Keratinocyte (primary cell): ENCODE data around the gene FOXN1. TPM values are rescaled to one million over a fixed set of nuclear protein-coding genes. Genes with fewer than 3 reads are reported as not detected.

ENCODE experiments used
- DNase-seq: peaks from one replicate; pipeline ENCODE4 v3.0.0-alpha.2; 2011; ENCODE audit warnings: low read depth, missing footprints, low spot score
- FAIRE-seq: peaks from 2 replicates; lab custom pipeline; 2011; peaks lifted over from hg19 to GRCh38; lab: Jason Lieb, UNC
- H2AFZ ChIP-seq: 2 replicates; pipeline ENCODE4 v1.6.0; 2012; ENCODE audit warnings: low read length, control low read depth, inconsistent platforms; ENCODE audit not compliant: control insufficient read depth
- H3K27ac ChIP-seq: 2 replicates; pipeline ENCODE4 v1.5.1; 2011; ENCODE audit warnings: low read length; ENCODE audit not compliant: control insufficient read depth, insufficient read depth
- H3K27me3 ChIP-seq: 3 replicates; pipeline ENCODE4 v1.6.0; 2011; ENCODE audit warnings: low read length; ENCODE audit not compliant: control insufficient read depth, insufficient read depth; ENCODE audit errors: extremely low read depth
- H3K36me3 ChIP-seq, 2 experiments: 2 replicates in 1 of 2; 3 replicates in 1 of 2; pipeline ENCODE4 v1.5.1; 2011; ENCODE audit warnings: low read length in 2 of 2, mild to moderate bottlenecking in 1 of 2; ENCODE audit not compliant: control insufficient read depth in 2 of 2, insufficient read depth in 2 of 2; ENCODE audit errors: extremely low read depth in 1 of 2
- H3K4me1 ChIP-seq: 3 replicates; pipeline ENCODE4 v1.5.1; 2011; ENCODE audit warnings: low read length; ENCODE audit not compliant: control insufficient read depth, insufficient read depth; ENCODE audit errors: extremely low read depth
- H3K4me2 ChIP-seq: 3 replicates; pipeline ENCODE4 v1.6.0; 2011; ENCODE audit warnings: low read depth, low read length; ENCODE audit not compliant: control insufficient read depth, insufficient read depth; ENCODE audit errors: extremely low read depth
- H3K4me3 ChIP-seq, 3 experiments: fragments of 200-600 bp in 1 of 3; sonication (generic) in 1 of 3; 2 replicates in 2 of 3; 3 replicates in 1 of 3; pipeline ENCODE4 v1.5.1; 2011 to 2016; ENCODE audit warnings: low read length in 3 of 3, mild to moderate bottlenecking in 3 of 3, control low read depth in 2 of 3, inconsistent platforms in 1 of 3, low read depth in 1 of 3, mixed read lengths in 1 of 3, mixed run types in 1 of 3, moderate library complexity in 1 of 3; ENCODE audit not compliant: control insufficient read depth in 2 of 3, insufficient read depth in 2 of 3; ENCODE audit errors: extremely low read depth in 1 of 3
- H3K79me2 ChIP-seq: 2 replicates; pipeline ENCODE4 v1.6.0; 2012; ENCODE audit warnings: low read length; ENCODE audit not compliant: control insufficient read depth, insufficient read depth
- H3K9ac ChIP-seq: 3 replicates; pipeline ENCODE4 v1.6.0; 2011; ENCODE audit warnings: low read length; ENCODE audit not compliant: control insufficient read depth, insufficient read depth; ENCODE audit errors: extremely low read depth
- H3K9me1 ChIP-seq: 3 replicates; pipeline ENCODE4 v1.6.0; 2011; ENCODE audit warnings: low read length; ENCODE audit not compliant: control insufficient read depth, insufficient read depth; ENCODE audit errors: extremely low read depth
- H3K9me3 ChIP-seq: 2 replicates; pipeline ENCODE4 v1.5.1; 2012; ENCODE audit warnings: low read depth, low read length; ENCODE audit not compliant: control insufficient read depth
- H4K20me1 ChIP-seq: 3 replicates; pipeline ENCODE4 v1.6.0; 2011; ENCODE audit warnings: low read length; ENCODE audit not compliant: control insufficient read depth, insufficient read depth; ENCODE audit errors: extremely low read depth
- EZH2 ChIP-seq: IDR thresholded peaks from one replicate; pipeline ENCODE4 v1.6.1; 2012; ENCODE audit warnings: inconsistent platforms, mild to moderate bottlenecking, low read length, moderate library complexity
- dilution Hi-C: fragments of 300-500 bp; cut with MboI; formaldehyde crosslinking; loops from one replicate; pipeline ENCODE4 v1.7.0; 2020; ENCODE audit warnings: low sequenced_read_pairs; ENCODE audit not compliant: extremely low pct_ligation_motif_present
- polyA plus RNA-seq, 5 experiments: library from polyadenylated mRNA; depleted of rRNA in 3 of 5; stranded (reverse) in 3 of 5; stranded (forward) in 1 of 5; unstranded in 1 of 5; fragments of >200 nt; gene quantifications; 1 replicate in 1 of 5; 2 replicates in 3 of 5; 3 replicates in 1 of 5; pipeline versions ENCODE4 v1.2.1 to v1.2.3, GENCODE V29; 2011 to 2012; ENCODE audit warnings: missing spikeins in 2 of 5, low read depth in 1 of 5, low replicate concordance in 1 of 5
- TF ChIP-seq, protein P1 (sequence below), 3 experiments: IDR thresholded peaks in 1 of 3; conservative IDR thresholded peaks in 1 of 3; optimal IDR thresholded peaks in 1 of 3; 2 replicates in 2 of 3; 3 replicates in 1 of 3; pipeline versions ENCODE3 to v1.5.1; 2011; ENCODE audit warnings: low read length in 3 of 3, mild to moderate bottlenecking in 3 of 3, moderate library complexity in 2 of 3, control low read depth in 1 of 3, inconsistent platforms in 1 of 3; ENCODE audit not compliant: insufficient read depth in 2 of 3; ENCODE audit errors: extremely low read depth in 1 of 3

Gene FOXN1
- polyA plus RNA-seq, 1 donor (not counting 4 experiments of a cell fraction or from before 2014, with no cell fraction given): 0.29 TPM

DNA sequence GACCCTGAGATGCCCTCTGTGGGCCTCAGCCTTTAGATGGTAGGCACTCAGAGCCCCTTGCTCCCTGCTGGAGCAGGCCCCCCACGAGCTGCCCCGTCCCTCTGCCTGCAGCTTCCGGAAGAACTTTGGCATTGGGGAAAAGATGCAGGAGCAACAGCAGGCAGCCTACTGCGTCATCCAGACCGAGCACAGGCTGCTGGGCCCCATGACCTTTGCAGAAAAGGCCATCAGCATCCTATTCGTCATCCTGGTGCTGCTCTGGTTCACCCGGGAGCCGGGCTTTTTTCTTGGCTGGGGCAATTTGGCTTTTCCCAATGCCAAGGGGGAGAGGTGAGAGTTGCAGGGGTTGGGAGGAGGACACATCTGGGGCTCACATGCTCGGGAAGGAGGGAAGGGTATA lies 12.7 kb upstream of the FOXN1 start:
- no peaks in the 10 kb centered on the region for H3K79me2 ChIP-seq
- DNase-seq: no peak
- H3K4me3 ChIP-seq: no peak overlapping the region
- peaks cover 9% of the 10 kb centered on the region for H3K4me1 ChIP-seq
- no peaks in the 10 kb centered on the region for H3K9me1 ChIP-seq
- peaks cover 3% of the 10 kb centered on the region for H4K20me1 ChIP-seq
- H3K27ac ChIP-seq: no peak overlapping the region
- peaks cover 3% of the 10 kb centered on the region for H3K27me3 ChIP-seq
- H3K9ac ChIP-seq: no peak overlapping the region
- H2AFZ ChIP-seq: no peak overlapping the region
- TF ChIP-seq, protein P1, sequence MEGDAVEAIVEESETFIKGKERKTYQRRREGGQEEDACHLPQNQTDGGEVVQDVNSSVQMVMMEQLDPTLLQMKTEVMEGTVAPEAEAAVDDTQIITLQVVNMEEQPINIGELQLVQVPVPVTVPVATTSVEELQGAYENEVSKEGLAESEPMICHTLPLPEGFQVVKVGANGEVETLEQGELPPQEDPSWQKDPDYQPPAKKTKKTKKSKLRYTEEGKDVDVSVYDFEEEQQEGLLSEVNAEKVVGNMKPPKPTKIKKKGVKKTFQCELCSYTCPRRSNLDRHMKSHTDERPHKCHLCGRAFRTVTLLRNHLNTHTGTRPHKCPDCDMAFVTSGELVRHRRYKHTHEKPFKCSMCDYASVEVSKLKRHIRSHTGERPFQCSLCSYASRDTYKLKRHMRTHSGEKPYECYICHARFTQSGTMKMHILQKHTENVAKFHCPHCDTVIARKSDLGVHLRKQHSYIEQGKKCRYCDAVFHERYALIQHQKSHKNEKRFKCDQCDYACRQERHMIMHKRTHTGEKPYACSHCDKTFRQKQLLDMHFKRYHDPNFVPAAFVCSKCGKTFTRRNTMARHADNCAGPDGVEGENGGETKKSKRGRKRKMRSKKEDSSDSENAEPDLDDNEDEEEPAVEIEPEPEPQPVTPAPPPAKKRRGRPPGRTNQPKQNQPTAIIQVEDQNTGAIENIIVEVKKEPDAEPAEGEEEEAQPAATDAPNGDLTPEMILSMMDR (optimal IDR thresholded peaks at IDR 0.05 in 1 of 3, IDR thresholded peaks at IDR 0.05 in 1 of 3, conservative IDR thresholded peaks at IDR 0.05 in 1 of 3; ENCODE audit: extremely low read depth in 1 of 3, insufficient read depth in 2 of 3, low read length in 3 of 3): no peak
- no peak for TF ChIP-seq EZH2
- FAIRE-seq: no peak
- no peaks in the 10 kb centered on the region for H3K9me3 ChIP-seq
- H3K36me3 ChIP-seq: no peaks in the 10 kb centered on the region
- dilution Hi-C loops: no loop called here
- H3K4me2 ChIP-seq: no peak overlapping the region

DNA sequence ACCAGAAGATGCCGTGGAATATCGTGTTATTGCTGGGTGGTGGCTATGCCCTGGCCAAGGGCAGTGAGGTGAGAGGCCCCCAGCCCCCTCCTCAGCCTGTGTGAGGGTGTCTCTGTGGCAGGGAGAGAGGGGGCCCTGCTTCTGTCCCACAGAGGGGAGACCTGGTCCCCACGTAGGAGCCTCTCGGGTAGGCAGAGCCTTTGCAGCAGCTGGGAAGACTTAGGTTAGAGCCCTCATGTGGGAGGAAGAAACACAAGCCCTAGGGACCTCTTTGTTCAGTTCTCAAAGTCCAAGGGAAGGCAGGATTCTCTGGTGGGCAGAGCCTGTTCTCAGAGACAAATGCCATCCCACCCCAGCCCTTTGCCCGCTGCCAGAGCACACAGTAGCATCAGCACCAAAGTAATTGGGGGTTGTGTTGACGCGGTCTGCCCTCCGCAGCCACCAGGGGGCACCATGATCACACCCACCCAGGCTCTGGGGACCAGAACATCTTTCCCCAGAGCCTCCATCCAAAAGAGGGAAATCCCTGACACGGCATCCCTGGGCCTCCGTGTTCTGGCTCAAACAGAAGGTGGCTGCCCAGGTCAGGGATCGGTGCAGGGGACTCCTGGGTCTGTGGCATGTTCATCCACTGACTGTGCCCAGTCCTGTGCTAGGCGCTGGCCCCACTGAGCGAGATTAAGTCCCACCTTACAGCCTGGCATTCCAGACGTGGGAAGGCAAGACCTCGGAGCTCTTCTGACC lies 11.5 kb upstream of the FOXN1 start:
- TF ChIP-seq, protein P1 (optimal IDR thresholded peaks at IDR 0.05 in 1 of 3, IDR thresholded peaks at IDR 0.05 in 1 of 3, conservative IDR thresholded peaks at IDR 0.05 in 1 of 3; ENCODE audit: extremely low read depth in 1 of 3, insufficient read depth in 2 of 3, low read length in 3 of 3): peak; percentile 88 to 97 (median 92)
- no peak for TF ChIP-seq EZH2
- no peaks in the 10 kb centered on the region for H3K9me3 ChIP-seq
- H3K27ac ChIP-seq: no peak overlapping the region
- no peak overlapping the region for H3K4me2 ChIP-seq
- H2AFZ ChIP-seq: no peak overlapping the region
- no peaks in the 10 kb centered on the region for H3K9me1 ChIP-seq
- H3K4me3 ChIP-seq: no peak overlapping the region
- H3K36me3 ChIP-seq: no peaks in the 10 kb centered on the region
- dilution Hi-C loops: no loop called here
- peaks cover 3% of the 10 kb centered on the region for H4K20me1 ChIP-seq
- DNase-seq: no peak
- H3K27me3 ChIP-seq: peaks cover 3% of the 10 kb centered on the region
- H3K4me1 ChIP-seq: peaks cover 9% of the 10 kb centered on the region
- H3K9ac ChIP-seq: no peak overlapping the region
- FAIRE-seq: peak; percentile 83
- no peaks in the 10 kb centered on the region for H3K79me2 ChIP-seq
